ENCODE measurements around the gene RBM47. TPM values are rescaled to one million over a fixed set of nuclear protein-coding genes. Genes with fewer than 3 reads are reported as not detected.
A peak's percentile ranks its signal among the peaks of the same experiment; 100 is the strongest.

RBM47 gene
- total and polyA plus RNA-seq, 2 donors (not counting 1 experiment from before 2014, with no cell fraction given), result 5.6 to 12.9 TPM

DNA sequence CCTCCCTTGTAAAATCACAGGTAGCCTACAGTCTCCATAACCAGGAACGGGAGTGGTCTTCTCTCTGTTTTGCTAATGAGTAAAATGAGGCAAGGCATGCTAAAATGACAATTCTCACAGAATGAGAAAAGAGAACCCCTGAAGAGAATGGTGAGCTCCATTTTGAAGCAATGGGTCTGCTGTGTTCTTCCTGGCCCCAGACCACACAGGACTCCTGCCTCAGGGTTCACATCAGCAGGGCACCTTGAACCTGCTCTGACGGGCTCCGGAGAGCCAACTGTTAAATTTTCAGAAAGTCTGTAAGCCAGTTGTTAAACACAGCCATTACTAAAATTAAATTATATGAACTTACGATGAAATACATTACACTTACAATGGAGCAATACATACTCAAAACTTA lies 32.1 kb upstream of the RBM47 start:
- H3K9me3 Mint-ChIP-seq (ENCODE audit: insufficient read depth), result no peaks in the 10 kb centered on the region
- ATAC-seq (ENCODE audit: low read depth) (no peak), DNase-seq (no peak)
- H3K4me3 ChIP-seq (ENCODE audit: control extremely low read depth in 1 of 5, extremely low read depth in 1 of 5, insufficient read depth in 1 of 5, low read depth in 2 of 5, low read length in 4 of 5), result no peak overlapping the region
- H3K79me2 ChIP-seq (ENCODE audit: control insufficient read depth, insufficient read depth, low read length), result no peaks in the 10 kb centered on the region
- no peaks in the 10 kb centered on the region for H3K36me3 ChIP-seq (replicated peaks in 1 of 2; ENCODE audit: control extremely low read depth in 1 of 2, control insufficient read depth in 1 of 2, extremely low read depth in 1 of 2, insufficient read depth in 2 of 2, low read length in 1 of 2)
- no peaks in the 10 kb centered on the region for H3K27me3 ChIP-seq (replicated peaks in 1 of 4; ENCODE audit: control extremely low read depth in 1 of 4, control insufficient read depth in 3 of 4, insufficient read depth in 4 of 4, low read length in 3 of 4)
- CTCF ChIA-PET, result no interaction called here
- no peak overlapping the region for H3K4me3 Mint-ChIP-seq
- H2AFZ ChIP-seq (ENCODE audit: insufficient read depth, low read depth, low read length, poor library complexity, severe bottlenecking), result no peak overlapping the region
- intact Hi-C loops (cut with micrococcal nuclease), result no loop called here
- 94% methylated on average over 2 of the region's 4 CpGs for WGBS (ENCODE audit: insufficient coverage)
- no peak overlapping the region for H3K4me2 ChIP-seq (replicated peaks; ENCODE audit: low read depth, low read length, poor library complexity, severe bottlenecking)
- TF ChIP-seq CTCF (IDR thresholded peaks at IDR 0.05), result no peak
- TF ChIP-seq EZH2 (IDR thresholded peaks at IDR 0.05; ENCODE audit: borderline replicate concordance, insufficient read depth, low read depth, low read length, poor library complexity, severe bottlenecking), result no peak
- no peak overlapping the region for H3K27ac ChIP-seq (ENCODE audit: low read length in 2 of 2)
- H3K27me3 Mint-ChIP-seq, result no peaks in the 10 kb centered on the region
- H3K4me1 ChIP-seq (ENCODE audit: control insufficient read depth in 2 of 2, insufficient read depth in 2 of 2, low read length in 2 of 2), result peaks cover 0 to 4% of the 10 kb centered on the region in 2 donors
- H3K9ac ChIP-seq (ENCODE audit: low read length), result no peak overlapping the region
- H3K4me1 Mint-ChIP-seq, result peaks cover 2% of the 10 kb centered on the region
- POLR2A ChIA-PET, result no interaction called here
- no peak overlapping the region for H3K27ac Mint-ChIP-seq
- no peaks in the 10 kb centered on the region for H3K9me3 ChIP-seq (ENCODE audit: control extremely low read depth in 1 of 3, control insufficient read depth in 2 of 3, insufficient read depth in 1 of 3, low read length in 2 of 3)
- no peaks in the 10 kb centered on the region for H4K20me1 ChIP-seq (ENCODE audit: control insufficient read depth, insufficient read depth, low read length, poor library complexity, severe bottlenecking)

GRCh38 chr4:40656201-40656863 lies 26.7 kb upstream of the RBM47 start:
- Histone ChIP-seq H2AFZ (ENCODE audit: insufficient read depth, low read depth, low read length, poor library complexity, severe bottlenecking) (peak overlapping the region; percentile 29), H3K9ac (ENCODE audit: low read length) (peak overlapping the region; percentile 16), H3K4me2 (replicated peaks; ENCODE audit: low read depth, low read length, poor library complexity, severe bottlenecking) (peak overlapping the region; percentile 42), H3K27ac (ENCODE audit: low read length in 2 of 2) (peak overlapping the region in 1 of 2 donors; percentile 3), H3K4me3 (ENCODE audit: control extremely low read depth in 1 of 5, extremely low read depth in 1 of 5, insufficient read depth in 1 of 5, low read depth in 2 of 5, low read length in 4 of 5) (peak overlapping the region in 2 of 5 experiments; percentile 10 to 19), H3K9me3 (ENCODE audit: control extremely low read depth in 1 of 3, control insufficient read depth in 2 of 3, insufficient read depth in 1 of 3, low read length in 2 of 3) (no peaks in the 10 kb centered on the region), H4K20me1 (ENCODE audit: control insufficient read depth, insufficient read depth, low read length, poor library complexity, severe bottlenecking) (no peaks in the 10 kb centered on the region), H3K79me2 (ENCODE audit: control insufficient read depth, insufficient read depth, low read length) (no peaks in the 10 kb centered on the region), H3K27me3 (replicated peaks in 1 of 4; ENCODE audit: control extremely low read depth in 1 of 4, control insufficient read depth in 3 of 4, insufficient read depth in 4 of 4, low read length in 3 of 4) (no peaks in the 10 kb centered on the region), H3K36me3 (replicated peaks in 1 of 2; ENCODE audit: control extremely low read depth in 1 of 2, control insufficient read depth in 1 of 2, extremely low read depth in 1 of 2, insufficient read depth in 2 of 2, low read length in 1 of 2) (no peaks in the 10 kb centered on the region), H3K4me1 (ENCODE audit: control insufficient read depth in 2 of 2, insufficient read depth in 2 of 2, low read length in 2 of 2) (peaks cover 9 to 18% of the 10 kb centered on the region in 2 donors)
- no peak for TF ChIP-seq CTCF (IDR thresholded peaks at IDR 0.05)
- no peak for TF ChIP-seq EZH2 (IDR thresholded peaks at IDR 0.05; ENCODE audit: borderline replicate concordance, insufficient read depth, low read depth, low read length, poor library complexity, severe bottlenecking)
- ATAC-seq (ENCODE audit: low read depth) (peak; percentile 80), DNase-seq (peak; percentile 58)
- Mint-ChIP-seq H3K27ac (peak overlapping the region; percentile 54), H3K27me3 (no peaks in the 10 kb centered on the region), H3K9me3 (ENCODE audit: insufficient read depth) (no peaks in the 10 kb centered on the region), H3K4me1 (peaks cover 12% of the 10 kb centered on the region), H3K4me3 (peak overlapping the region; percentile 46)
- WGBS (ENCODE audit: insufficient coverage), result 24% methylated on average over 3 of the region's 9 CpGs
- intact Hi-C loops (cut with micrococcal nuclease), result loop anchor here (2.0 kb wide), 1 partner anchor 26 kb away; no protein-coding TSS in a partner anchor
- ChIA-PET CTCF (no interaction called here), POLR2A (interaction anchor here (0.7 kb wide), 1 partner anchor 592 kb away, joined by 3 read pairs; no protein-coding TSS in a partner anchor)

Measured in B cell (primary cell).